CD4-positive, alpha-beta memory T cell (primary cell): ENCODE measurements around the gene VCX. TPM values are rescaled to one million over a fixed set of nuclear protein-coding genes. Genes with fewer than 3 reads are reported as not detected.

Experiments used
- CTCF ChIA-PET: fragments of 350-600 bp; sonication (Branson Sonifier 250); formaldehyde crosslinking; loops from one replicate; lab custom pipeline; 2021; ENCODE audit warnings: inconsistent platforms; ENCODE audit not compliant: partially characterized antibody; lab: Charles Lee
- POLR2A ChIA-PET: fragments of 350-600 bp; sonication (Branson Sonifier 250); formaldehyde crosslinking; loops from one replicate; lab custom pipeline; 2021; ENCODE audit not compliant: partially characterized antibody; lab: Charles Lee
- DNase-seq, 5 donors: peaks; one replicate each; pipeline versions ENCODE4 v3.0.0 to v3.0.0-alpha.2; 2020 to 2022; ENCODE audit warnings: mixed read lengths in 1 of 5
- H3K27ac ChIP-seq: one replicate; pipeline ENCODE4 v1.7.0; 2013; ENCODE audit warnings: low read depth, low read length
- H3K27me3 ChIP-seq: 2 replicates; pipeline ENCODE4 v1.7.0; 2013; ENCODE audit warnings: mild to moderate bottlenecking, low read length, moderate library complexity; ENCODE audit not compliant: insufficient read depth
- H3K36me3 ChIP-seq: 2 replicates; pipeline ENCODE4 v1.7.0; 2013; ENCODE audit warnings: mild to moderate bottlenecking, low read length, moderate library complexity; ENCODE audit not compliant: insufficient read depth
- H3K4me1 ChIP-seq: 2 replicates; pipeline ENCODE4 v1.7.0; 2013; ENCODE audit warnings: mild to moderate bottlenecking, low read length, moderate library complexity; ENCODE audit not compliant: insufficient read depth
- H3K4me3 ChIP-seq, 2 donors: one replicate each; pipeline ENCODE4 v1.7.0; 2013; ENCODE audit warnings: low read length in 2 of 2, mild to moderate bottlenecking in 1 of 2
- H3K9me3 ChIP-seq, 2 donors: one replicate each; pipeline ENCODE4 v1.7.0; 2013; ENCODE audit warnings: low read length in 2 of 2, control low read depth in 1 of 2; ENCODE audit not compliant: control insufficient read depth in 1 of 2
- H3K27ac Mint-ChIP-seq, 7 donors: one replicate each; pipeline ENCODE4 v1.8.0; 2020 to 2021; ENCODE audit warnings: mixed read lengths in 7 of 7, mild to moderate bottlenecking in 6 of 7, inconsistent platforms in 3 of 7, moderate library complexity in 3 of 7
- H3K27me3 Mint-ChIP-seq, 2 donors: one replicate each; pipeline ENCODE4 v1.8.0; 2020 to 2021; ENCODE audit warnings: mixed read lengths in 2 of 2
- H3K36me3 Mint-ChIP-seq, 2 donors: one replicate each; pipeline ENCODE4 v1.8.0; 2020 to 2021; ENCODE audit warnings: mixed read lengths in 2 of 2, inconsistent platforms in 1 of 2, mild to moderate bottlenecking in 1 of 2
- H3K4me1 Mint-ChIP-seq, 4 donors: one replicate each; pipeline ENCODE4 v1.8.0; 2020 to 2021; ENCODE audit warnings: mixed read lengths in 4 of 4, mild to moderate bottlenecking in 1 of 4
- H3K4me3 Mint-ChIP-seq, 8 donors: one replicate each; pipeline ENCODE4 v1.8.0; 2020 to 2021; ENCODE audit warnings: mixed read lengths in 8 of 8, mild to moderate bottlenecking in 7 of 8, moderate library complexity in 6 of 8, inconsistent platforms in 3 of 8
- H3K9me3 Mint-ChIP-seq, 8 donors: one replicate each; pipeline ENCODE4 v1.8.0; 2020 to 2021; ENCODE audit warnings: mixed read lengths in 8 of 8, mild to moderate bottlenecking in 5 of 8, inconsistent platforms in 3 of 8, moderate library complexity in 1 of 8
- intact Hi-C: fragments of 100-400 bp; cut with micrococcal nuclease; formaldehyde crosslinking; loops from one replicate; pipeline ENCODE4 v1.15.1; 2023
- polyA plus RNA-seq, 2 donors: library from polyadenylated mRNA; unstranded; fragments of 300-500 nt; fragmentation: Illumina TruSeq; gene quantifications; one replicate each; pipeline ENCODE4 v1.2.3, GENCODE V29; 2021
- total RNA-seq, 2 experiments: library from RNA; stranded (reverse); gene quantifications; one replicate each; pipeline ENCODE4 v1.2.3, GENCODE V29; 2021

VCX gene
- total and polyA plus RNA-seq, 4 experiments from 2014 or later, result not detected

DNA sequence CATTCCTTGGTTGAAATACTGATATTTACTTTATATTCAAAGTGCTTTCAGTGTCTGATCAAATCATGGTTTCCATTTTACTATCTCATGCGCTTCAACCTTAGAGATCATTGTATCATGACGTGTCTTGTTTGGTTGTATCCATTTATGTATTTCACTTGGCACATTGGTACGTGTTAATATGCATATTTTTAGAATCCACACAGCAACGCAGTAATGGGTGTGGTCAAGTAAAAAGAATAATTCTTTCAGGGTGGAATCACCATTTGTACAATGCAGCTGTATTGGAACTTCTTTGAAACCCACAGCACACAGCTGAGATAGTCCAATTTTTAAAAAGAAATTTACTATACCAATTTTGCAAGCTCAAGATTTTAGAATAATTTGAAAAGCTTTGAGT, 29.1 kb downstream of the VCX start:
- no peaks in the 10 kb centered on the region for H3K4me1 Mint-ChIP-seq
- H3K27me3 Mint-ChIP-seq, result no peaks in the 10 kb centered on the region
- no peaks in the 10 kb centered on the region for H3K36me3 ChIP-seq
- H3K4me1 ChIP-seq, result no peaks in the 10 kb centered on the region
- no peak overlapping the region for H3K4me3 Mint-ChIP-seq
- no peak overlapping the region for H3K4me3 ChIP-seq
- no peak for DNase-seq
- no peaks in the 10 kb centered on the region for H3K27me3 ChIP-seq
- H3K27ac ChIP-seq, result no peak overlapping the region
- H3K9me3 Mint-ChIP-seq, result no peaks in the 10 kb centered on the region
- H3K9me3 ChIP-seq, result no peaks in the 10 kb centered on the region
- CTCF ChIA-PET, result no interaction called here
- intact Hi-C loops, result no loop called here
- no peak overlapping the region for H3K27ac Mint-ChIP-seq
- POLR2A ChIA-PET, result no interaction called here
- no peaks in the 10 kb centered on the region for H3K36me3 Mint-ChIP-seq

DNA sequence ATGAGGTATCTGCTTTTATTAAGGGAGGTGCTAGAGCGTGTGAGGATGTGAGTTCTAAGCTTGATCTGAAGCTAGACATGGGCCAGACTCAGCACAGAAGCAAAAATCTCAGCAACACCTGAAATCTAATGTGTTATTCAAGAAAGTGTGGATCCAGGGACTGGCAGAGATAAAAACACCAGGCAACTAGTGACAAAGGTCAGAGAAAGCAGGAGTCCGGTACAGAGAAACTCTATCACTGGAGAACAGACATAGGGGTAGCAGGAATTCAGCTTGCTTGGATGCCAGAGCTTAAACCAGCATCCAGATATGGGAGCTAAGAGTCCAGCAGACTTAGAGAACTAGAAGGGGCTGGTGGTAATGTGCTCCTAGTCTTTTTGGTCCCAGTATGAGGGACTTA, 34.0 kb downstream of the VCX start:
- H3K36me3 Mint-ChIP-seq, result no peaks in the 10 kb centered on the region
- H3K9me3 Mint-ChIP-seq, result no peaks in the 10 kb centered on the region
- H3K27ac Mint-ChIP-seq, result peak overlapping the region in 1 of 7 donors; percentile 35
- Histone ChIP-seq H3K9me3 (no peaks in the 10 kb centered on the region), H3K27me3 (no peaks in the 10 kb centered on the region), H3K36me3 (no peaks in the 10 kb centered on the region), H3K27ac (no peak overlapping the region), H3K4me1 (no peaks in the 10 kb centered on the region), H3K4me3 (no peak overlapping the region)
- intact Hi-C loops, result no loop called here
- DNase-seq, result no peak
- ChIA-PET POLR2A (no interaction called here), CTCF (no interaction called here)
- H3K27me3 Mint-ChIP-seq, result peaks cover 0 to 2% of the 10 kb centered on the region in 2 donors
- H3K4me3 Mint-ChIP-seq, result no peak overlapping the region
- no peaks in the 10 kb centered on the region for H3K4me1 Mint-ChIP-seq

DNA sequence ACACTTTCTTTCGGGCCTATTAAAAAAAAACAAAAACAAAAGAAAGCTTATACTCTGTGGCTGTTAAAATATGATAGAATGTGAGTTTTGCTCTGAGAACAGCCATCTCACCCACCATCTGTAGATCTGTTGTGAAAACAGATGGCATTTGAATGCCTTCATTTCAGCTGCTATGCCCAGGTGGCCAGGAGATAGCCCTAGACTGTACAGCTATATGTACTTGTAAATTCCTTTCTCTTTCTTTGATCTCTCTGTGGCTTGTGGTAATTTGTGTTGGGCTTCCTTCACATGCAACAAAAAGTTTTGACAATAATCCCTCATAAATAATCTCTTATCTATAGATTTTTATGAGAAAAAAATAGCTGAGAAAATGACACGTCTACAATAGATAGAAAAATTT, 46.2 kb downstream of the VCX start:
- Mint-ChIP-seq H3K4me3 (no peak overlapping the region), H3K9me3 (peaks cover 0 to 3% (median 0%) of the 10 kb centered on the region in 8 donors), H3K27me3 (peaks cover 2 to 5% of the 10 kb centered on the region in 2 donors), H3K4me1 (peaks cover 0 to 4% (median 1%) of the 10 kb centered on the region in 4 donors), H3K27ac (no peak overlapping the region), H3K36me3 (no peaks in the 10 kb centered on the region)
- intact Hi-C loops, result no loop called here
- peak in 3 of 5 donors; percentile 1 to 14 (median 2) for DNase-seq
- ChIA-PET CTCF (interaction anchor here (1.2 kb wide), 1 partner anchor 20 kb away, joined by 3 read pairs; no protein-coding TSS in a partner anchor), POLR2A (no interaction called here)
- Histone ChIP-seq H3K9me3 (no peaks in the 10 kb centered on the region), H3K27ac (no peak overlapping the region), H3K27me3 (no peaks in the 10 kb centered on the region), H3K4me1 (no peaks in the 10 kb centered on the region), H3K4me3 (no peak overlapping the region), H3K36me3 (no peaks in the 10 kb centered on the region)

DNA sequence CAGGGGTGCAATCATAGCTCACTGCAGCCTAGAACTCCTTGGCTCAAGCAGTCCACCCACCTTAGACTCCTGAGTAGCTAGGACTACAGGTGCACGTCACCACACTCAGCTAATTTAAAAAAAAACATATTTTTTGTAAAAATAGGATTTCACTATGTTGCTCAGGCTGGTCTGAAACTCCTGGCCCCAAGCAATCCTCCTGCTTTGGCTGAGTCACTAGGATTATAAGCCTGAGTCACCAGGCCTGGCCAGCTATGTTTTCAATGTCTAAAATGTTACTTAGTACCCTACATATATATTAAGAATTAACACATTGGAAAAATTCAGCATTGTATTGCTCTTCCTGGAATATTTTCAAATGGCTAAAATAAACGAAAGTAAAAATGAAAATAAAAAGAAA, 46.7 kb downstream of the VCX start:
- Mint-ChIP-seq H3K36me3 (no peaks in the 10 kb centered on the region), H3K4me3 (no peak overlapping the region)

DNA sequence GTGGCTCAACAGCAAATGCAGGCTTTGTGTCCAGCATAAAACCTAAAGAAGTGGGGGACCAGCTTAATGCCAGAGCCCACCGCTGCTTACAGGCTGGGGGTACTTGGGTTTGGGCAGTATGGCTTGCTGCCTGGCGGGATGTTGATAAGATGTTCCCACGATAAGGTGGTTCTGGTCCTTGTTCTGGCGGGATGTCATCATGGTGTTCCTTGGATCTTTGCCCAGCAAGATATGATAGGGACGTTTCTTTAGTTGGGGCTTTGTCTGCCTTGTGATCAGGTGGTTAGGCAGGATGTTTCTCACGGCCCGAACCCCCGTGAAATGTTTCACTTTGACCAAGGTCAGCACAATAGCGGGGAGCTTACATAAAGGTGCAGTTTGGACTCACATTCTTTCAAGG, 49.0 kb downstream of the VCX start:
- H3K4me1 Mint-ChIP-seq, result peaks cover 0 to 4% (median 1%) of the 10 kb centered on the region in 4 donors
- H3K36me3 ChIP-seq, result no peaks in the 10 kb centered on the region
- CTCF ChIA-PET, result no interaction called here

More for the DNA sequence above, 46.7 kb downstream of the VCX start:
- Histone ChIP-seq H3K27me3 (no peaks in the 10 kb centered on the region), H3K4me1 (no peaks in the 10 kb centered on the region), H3K9me3 (no peaks in the 10 kb centered on the region), H3K36me3 (no peaks in the 10 kb centered on the region), H3K27ac (no peak overlapping the region), H3K4me3 (no peak overlapping the region)
- Mint-ChIP-seq H3K9me3 (peaks cover 0 to 3% (median 0%) of the 10 kb centered on the region in 8 donors), H3K27me3 (peaks cover 2 to 5% of the 10 kb centered on the region in 2 donors), H3K27ac (no peak overlapping the region), H3K4me1 (peaks cover 0 to 4% (median 1%) of the 10 kb centered on the region in 4 donors)
- no peak for DNase-seq
- intact Hi-C loops, result no loop called here
- ChIA-PET CTCF (interaction anchor here (1.2 kb wide), 1 partner anchor 19 kb away, joined by 3 read pairs; no protein-coding TSS in a partner anchor), POLR2A (no interaction called here)

More for the DNA sequence above, 49.0 kb downstream of the VCX start:
- intact Hi-C loops, result no loop called here
- Mint-ChIP-seq H3K36me3 (peaks cover 1 to 15% of the 10 kb centered on the region in 2 donors), H3K27me3 (peaks cover 2 to 3% of the 10 kb centered on the region in 2 donors), H3K4me3 (no peak overlapping the region), H3K9me3 (peaks cover 0 to 3% (median 0%) of the 10 kb centered on the region in 8 donors), H3K27ac (no peak overlapping the region)
- no peaks in the 10 kb centered on the region for H3K27me3 ChIP-seq
- H3K9me3 ChIP-seq, result no peaks in the 10 kb centered on the region
- POLR2A ChIA-PET, result no interaction called here
- no peak for DNase-seq
- H3K4me3 ChIP-seq, result no peak overlapping the region
- H3K27ac ChIP-seq, result no peak overlapping the region
- no peaks in the 10 kb centered on the region for H3K4me1 ChIP-seq

Other genes with a start within 250 kb of the VCX start
- 1 to 10 TPM; 5.0 to 5.6 TPM for gene PNPLA4, start 84.2 kb downstream of the VCX start, total RNA-seq
- gene PNPLA4, start 84.2 kb downstream of the VCX start, polyA plus RNA-seq, result 10 to 100 TPM; 12.1 to 25.1 TPM